HL-60 (cell line): ENCODE data around the gene PCDHGA4.

Experiments used
- GABPA ChIP-seq: IDR thresholded peaks from 2 replicates; pipeline ENCODE4 v1.6.1; 2012; ENCODE audit warnings: low read depth
- POLR2AphosphoS5 ChIP-seq: IDR thresholded peaks from 2 replicates; pipeline ENCODE4 v1.6.1; 2012; ENCODE audit warnings: low read depth
- TF ChIP-seq, protein P1 (sequence below): IDR thresholded peaks from one replicate; pipeline ENCODE4 v1.5.1; 2011; ENCODE audit warnings: low read length, control low read depth, inconsistent platforms; ENCODE audit not compliant: insufficient read depth
- TF ChIP-seq, protein P2 (sequence below): IDR thresholded peaks from 2 replicates; pipeline ENCODE4 v1.6.1; 2012; ENCODE audit warnings: low read depth; ENCODE audit not compliant: insufficient replicate concordance

GRCh38 chr5:141383345-141383744 lies 28.5 kb downstream of the PCDHGA4 start:
- TF ChIP-seq, protein P1, sequence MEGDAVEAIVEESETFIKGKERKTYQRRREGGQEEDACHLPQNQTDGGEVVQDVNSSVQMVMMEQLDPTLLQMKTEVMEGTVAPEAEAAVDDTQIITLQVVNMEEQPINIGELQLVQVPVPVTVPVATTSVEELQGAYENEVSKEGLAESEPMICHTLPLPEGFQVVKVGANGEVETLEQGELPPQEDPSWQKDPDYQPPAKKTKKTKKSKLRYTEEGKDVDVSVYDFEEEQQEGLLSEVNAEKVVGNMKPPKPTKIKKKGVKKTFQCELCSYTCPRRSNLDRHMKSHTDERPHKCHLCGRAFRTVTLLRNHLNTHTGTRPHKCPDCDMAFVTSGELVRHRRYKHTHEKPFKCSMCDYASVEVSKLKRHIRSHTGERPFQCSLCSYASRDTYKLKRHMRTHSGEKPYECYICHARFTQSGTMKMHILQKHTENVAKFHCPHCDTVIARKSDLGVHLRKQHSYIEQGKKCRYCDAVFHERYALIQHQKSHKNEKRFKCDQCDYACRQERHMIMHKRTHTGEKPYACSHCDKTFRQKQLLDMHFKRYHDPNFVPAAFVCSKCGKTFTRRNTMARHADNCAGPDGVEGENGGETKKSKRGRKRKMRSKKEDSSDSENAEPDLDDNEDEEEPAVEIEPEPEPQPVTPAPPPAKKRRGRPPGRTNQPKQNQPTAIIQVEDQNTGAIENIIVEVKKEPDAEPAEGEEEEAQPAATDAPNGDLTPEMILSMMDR: no peak
- TF ChIP-seq POLR2AphosphoS5: no peak
- TF ChIP-seq, protein P2, sequence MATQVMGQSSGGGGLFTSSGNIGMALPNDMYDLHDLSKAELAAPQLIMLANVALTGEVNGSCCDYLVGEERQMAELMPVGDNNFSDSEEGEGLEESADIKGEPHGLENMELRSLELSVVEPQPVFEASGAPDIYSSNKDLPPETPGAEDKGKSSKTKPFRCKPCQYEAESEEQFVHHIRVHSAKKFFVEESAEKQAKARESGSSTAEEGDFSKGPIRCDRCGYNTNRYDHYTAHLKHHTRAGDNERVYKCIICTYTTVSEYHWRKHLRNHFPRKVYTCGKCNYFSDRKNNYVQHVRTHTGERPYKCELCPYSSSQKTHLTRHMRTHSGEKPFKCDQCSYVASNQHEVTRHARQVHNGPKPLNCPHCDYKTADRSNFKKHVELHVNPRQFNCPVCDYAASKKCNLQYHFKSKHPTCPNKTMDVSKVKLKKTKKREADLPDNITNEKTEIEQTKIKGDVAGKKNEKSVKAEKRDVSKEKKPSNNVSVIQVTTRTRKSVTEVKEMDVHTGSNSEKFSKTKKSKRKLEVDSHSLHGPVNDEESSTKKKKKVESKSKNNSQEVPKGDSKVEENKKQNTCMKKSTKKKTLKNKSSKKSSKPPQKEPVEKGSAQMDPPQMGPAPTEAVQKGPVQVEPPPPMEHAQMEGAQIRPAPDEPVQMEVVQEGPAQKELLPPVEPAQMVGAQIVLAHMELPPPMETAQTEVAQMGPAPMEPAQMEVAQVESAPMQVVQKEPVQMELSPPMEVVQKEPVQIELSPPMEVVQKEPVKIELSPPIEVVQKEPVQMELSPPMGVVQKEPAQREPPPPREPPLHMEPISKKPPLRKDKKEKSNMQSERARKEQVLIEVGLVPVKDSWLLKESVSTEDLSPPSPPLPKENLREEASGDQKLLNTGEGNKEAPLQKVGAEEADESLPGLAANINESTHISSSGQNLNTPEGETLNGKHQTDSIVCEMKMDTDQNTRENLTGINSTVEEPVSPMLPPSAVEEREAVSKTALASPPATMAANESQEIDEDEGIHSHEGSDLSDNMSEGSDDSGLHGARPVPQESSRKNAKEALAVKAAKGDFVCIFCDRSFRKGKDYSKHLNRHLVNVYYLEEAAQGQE: no peak
- TF ChIP-seq GABPA: no peak
